Measurements from ENCODE around the gene KCNIP4. TPM values are rescaled to one million over a fixed set of nuclear protein-coding genes. Genes with fewer than 3 reads are reported as not detected.

Gene KCNIP4
- total and polyA plus RNA-seq, 2 of the 8 experiments (the other 6 are each of a cell fraction or from before 2014, with no cell fraction given): 0.06 TPM; not detected in 1

DNA sequence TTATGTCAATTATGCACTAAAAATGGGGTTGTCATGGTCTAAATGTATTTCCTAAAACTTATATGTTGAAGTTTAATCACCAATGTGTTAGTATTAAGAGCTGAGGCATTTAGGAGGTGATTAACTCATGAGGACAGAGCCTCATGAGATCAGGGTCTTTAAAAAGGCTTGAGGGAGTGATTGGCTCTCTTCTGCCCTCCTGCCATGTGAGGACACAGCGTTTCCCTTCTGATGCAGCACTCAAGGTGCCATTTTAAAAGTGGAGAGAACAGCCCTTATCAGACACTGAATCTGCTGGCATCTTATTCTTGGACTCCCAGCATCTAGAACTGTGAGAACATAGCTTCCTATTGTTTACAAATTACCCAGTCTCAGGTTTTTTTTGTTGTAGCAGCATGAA lies 581.7 kb downstream of the KCNIP4 start (continued):
- TF ChIP-seq, protein P1, sequence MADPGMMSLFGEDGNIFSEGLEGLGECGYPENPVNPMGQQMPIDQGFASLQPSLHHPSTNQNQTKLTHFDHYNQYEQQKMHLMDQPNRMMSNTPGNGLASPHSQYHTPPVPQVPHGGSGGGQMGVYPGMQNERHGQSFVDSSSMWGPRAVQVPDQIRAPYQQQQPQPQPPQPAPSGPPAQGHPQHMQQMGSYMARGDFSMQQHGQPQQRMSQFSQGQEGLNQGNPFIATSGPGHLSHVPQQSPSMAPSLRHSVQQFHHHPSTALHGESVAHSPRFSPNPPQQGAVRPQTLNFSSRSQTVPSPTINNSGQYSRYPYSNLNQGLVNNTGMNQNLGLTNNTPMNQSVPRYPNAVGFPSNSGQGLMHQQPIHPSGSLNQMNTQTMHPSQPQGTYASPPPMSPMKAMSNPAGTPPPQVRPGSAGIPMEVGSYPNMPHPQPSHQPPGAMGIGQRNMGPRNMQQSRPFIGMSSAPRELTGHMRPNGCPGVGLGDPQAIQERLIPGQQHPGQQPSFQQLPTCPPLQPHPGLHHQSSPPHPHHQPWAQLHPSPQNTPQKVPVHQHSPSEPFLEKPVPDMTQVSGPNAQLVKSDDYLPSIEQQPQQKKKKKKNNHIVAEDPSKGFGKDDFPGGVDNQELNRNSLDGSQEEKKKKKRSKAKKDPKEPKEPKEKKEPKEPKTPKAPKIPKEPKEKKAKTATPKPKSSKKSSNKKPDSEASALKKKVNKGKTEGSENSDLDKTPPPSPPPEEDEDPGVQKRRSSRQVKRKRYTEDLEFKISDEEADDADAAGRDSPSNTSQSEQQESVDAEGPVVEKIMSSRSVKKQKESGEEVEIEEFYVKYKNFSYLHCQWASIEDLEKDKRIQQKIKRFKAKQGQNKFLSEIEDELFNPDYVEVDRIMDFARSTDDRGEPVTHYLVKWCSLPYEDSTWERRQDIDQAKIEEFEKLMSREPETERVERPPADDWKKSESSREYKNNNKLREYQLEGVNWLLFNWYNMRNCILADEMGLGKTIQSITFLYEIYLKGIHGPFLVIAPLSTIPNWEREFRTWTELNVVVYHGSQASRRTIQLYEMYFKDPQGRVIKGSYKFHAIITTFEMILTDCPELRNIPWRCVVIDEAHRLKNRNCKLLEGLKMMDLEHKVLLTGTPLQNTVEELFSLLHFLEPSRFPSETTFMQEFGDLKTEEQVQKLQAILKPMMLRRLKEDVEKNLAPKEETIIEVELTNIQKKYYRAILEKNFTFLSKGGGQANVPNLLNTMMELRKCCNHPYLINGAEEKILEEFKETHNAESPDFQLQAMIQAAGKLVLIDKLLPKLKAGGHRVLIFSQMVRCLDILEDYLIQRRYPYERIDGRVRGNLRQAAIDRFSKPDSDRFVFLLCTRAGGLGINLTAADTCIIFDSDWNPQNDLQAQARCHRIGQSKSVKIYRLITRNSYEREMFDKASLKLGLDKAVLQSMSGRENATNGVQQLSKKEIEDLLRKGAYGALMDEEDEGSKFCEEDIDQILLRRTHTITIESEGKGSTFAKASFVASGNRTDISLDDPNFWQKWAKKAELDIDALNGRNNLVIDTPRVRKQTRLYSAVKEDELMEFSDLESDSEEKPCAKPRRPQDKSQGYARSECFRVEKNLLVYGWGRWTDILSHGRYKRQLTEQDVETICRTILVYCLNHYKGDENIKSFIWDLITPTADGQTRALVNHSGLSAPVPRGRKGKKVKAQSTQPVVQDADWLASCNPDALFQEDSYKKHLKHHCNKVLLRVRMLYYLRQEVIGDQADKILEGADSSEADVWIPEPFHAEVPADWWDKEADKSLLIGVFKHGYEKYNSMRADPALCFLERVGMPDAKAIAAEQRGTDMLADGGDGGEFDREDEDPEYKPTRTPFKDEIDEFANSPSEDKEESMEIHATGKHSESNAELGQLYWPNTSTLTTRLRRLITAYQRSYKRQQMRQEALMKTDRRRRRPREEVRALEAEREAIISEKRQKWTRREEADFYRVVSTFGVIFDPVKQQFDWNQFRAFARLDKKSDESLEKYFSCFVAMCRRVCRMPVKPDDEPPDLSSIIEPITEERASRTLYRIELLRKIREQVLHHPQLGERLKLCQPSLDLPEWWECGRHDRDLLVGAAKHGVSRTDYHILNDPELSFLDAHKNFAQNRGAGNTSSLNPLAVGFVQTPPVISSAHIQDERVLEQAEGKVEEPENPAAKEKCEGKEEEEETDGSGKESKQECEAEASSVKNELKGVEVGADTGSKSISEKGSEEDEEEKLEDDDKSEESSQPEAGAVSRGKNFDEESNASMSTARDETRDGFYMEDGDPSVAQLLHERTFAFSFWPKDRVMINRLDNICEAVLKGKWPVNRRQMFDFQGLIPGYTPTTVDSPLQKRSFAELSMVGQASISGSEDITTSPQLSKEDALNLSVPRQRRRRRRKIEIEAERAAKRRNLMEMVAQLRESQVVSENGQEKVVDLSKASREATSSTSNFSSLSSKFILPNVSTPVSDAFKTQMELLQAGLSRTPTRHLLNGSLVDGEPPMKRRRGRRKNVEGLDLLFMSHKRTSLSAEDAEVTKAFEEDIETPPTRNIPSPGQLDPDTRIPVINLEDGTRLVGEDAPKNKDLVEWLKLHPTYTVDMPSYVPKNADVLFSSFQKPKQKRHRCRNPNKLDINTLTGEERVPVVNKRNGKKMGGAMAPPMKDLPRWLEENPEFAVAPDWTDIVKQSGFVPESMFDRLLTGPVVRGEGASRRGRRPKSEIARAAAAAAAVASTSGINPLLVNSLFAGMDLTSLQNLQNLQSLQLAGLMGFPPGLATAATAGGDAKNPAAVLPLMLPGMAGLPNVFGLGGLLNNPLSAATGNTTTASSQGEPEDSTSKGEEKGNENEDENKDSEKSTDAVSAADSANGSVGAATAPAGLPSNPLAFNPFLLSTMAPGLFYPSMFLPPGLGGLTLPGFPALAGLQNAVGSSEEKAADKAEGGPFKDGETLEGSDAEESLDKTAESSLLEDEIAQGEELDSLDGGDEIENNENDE (IDR thresholded peaks at IDR 0.05; ENCODE audit: insufficient replicate concordance, low read length): no peak
- no peak for TF ChIP-seq TCF12 (IDR thresholded peaks at IDR 0.05; ENCODE audit: low read depth, low read length)
- no peak for TF ChIP-seq SP1 (IDR thresholded peaks at IDR 0.05; ENCODE audit: low read depth, low read length)
- TF ChIP-seq CBX8 (IDR thresholded peaks at IDR 0.05; ENCODE audit: borderline replicate concordance, low read depth, low read length): no peak
- TF ChIP-seq KDM4A (IDR thresholded peaks at IDR 0.05; ENCODE audit: low read depth, low read length, severe bottlenecking): no peak
- no peak for TF ChIP-seq GABPA (IDR thresholded peaks at IDR 0.05; ENCODE audit: borderline replicate concordance, insufficient read depth, low read length)
- TF ChIP-seq EP300 (IDR thresholded peaks at IDR 0.05; ENCODE audit: borderline replicate concordance in 1 of 2, low read depth in 2 of 2, low read length in 2 of 2): no peak
- TF ChIP-seq EGR1 (IDR thresholded peaks at IDR 0.05; ENCODE audit: borderline replicate concordance, low read depth, low read length): no peak
- no peak for TF ChIP-seq E2F6 (IDR thresholded peaks at IDR 0.05)
- no peak for TF ChIP-seq ASH2L (IDR thresholded peaks at IDR 0.05; ENCODE audit: low read length)

Data from H1 (cell line).